GM18505 (cell line): ENCODE results near the gene PHF19.

ENCODE experiments used
- ATAC-seq: cut with Tn5 transposase; IDR thresholded peaks from one replicate; pipeline ENCODE4 v1.9.1; 2021; ENCODE audit not compliant: unreplicated experiment
- POLR2A ChIP-seq: IDR thresholded peaks from 4 replicates; pipeline ENCODE4 v1.6.1; 2011; ENCODE audit warnings: borderline replicate concordance; ENCODE audit not compliant: insufficient read depth, insufficient read length; ENCODE audit errors: extremely low read depth

Gene PHF19

GRCh38 chr9:120876842-120877240, at the start of gene PHF19:
TSS of gene PHF19 (minus strand) at chr9:120877188. CDS start at chr9:120874741, 2,447 bp downstream.
- ATAC-seq = peak; percentile 8
- TF ChIP-seq POLR2A = no peak

GRCh38 chr9:120926397-120926928, 49.5 kb upstream of the PHF19 start, which contains the start of gene TRAF1:
TSS of gene TRAF1 (minus strand) at chr9:120926796. CDS start at chr9:120926075, 721 bp downstream.
- ATAC-seq = no peak

DNA sequence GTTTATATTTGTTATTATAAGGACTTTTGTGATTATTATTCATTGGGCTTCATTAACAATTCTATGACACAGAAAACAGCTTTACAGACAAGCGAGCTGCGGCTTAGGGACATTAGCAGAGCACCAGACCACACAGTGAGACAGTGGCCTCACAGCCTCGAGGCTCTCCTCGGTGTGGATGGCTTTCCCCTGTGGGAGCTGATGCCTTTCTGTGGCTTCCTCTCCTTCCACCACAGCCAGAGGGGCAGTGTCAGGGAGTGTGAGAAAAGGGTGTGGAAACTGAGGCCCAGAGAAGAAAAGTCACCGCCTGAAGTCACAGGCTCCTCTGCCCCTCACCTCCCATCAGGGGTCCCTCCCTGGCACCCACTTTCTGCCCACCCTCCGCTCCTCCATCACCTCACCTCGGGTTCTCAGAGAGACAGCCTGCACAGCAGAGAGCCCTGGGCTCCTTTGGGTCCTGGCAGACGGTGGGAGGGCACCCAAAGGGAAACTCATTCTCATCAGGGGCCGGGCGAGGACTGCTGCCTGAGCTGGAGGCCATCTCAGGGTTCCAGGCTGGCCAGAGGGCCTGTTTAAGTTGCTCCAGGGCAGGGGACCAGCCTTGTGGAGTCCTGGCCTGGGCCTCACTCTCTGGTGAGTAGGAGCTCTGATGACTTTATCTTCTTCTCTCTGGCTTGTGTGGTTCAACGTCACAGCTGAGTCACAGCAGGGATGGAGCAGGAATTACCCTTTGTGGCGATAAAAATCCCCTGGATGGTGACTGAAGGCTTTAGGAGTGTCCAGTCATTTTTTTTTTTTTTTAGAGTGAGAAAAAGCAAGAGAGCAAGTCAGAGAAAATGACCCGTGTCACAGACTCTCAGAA, 48.8 kb upstream of the PHF19 start:
- ATAC-seq = no peak
- TF ChIP-seq POLR2A = peak; percentile 99

More at GRCh38 chr9:120926397-120926928, 49.5 kb upstream of the PHF19 start, which contains the start of gene TRAF1:
- TF ChIP-seq POLR2A = peak; percentile 4

- peak; percentile 62 for TF ChIP-seq POLR2A
- no peak for ATAC-seq
Observed at GRCh38 chr9:120924698-120925534, 47.9 kb upstream of the PHF19 start.

DNA sequence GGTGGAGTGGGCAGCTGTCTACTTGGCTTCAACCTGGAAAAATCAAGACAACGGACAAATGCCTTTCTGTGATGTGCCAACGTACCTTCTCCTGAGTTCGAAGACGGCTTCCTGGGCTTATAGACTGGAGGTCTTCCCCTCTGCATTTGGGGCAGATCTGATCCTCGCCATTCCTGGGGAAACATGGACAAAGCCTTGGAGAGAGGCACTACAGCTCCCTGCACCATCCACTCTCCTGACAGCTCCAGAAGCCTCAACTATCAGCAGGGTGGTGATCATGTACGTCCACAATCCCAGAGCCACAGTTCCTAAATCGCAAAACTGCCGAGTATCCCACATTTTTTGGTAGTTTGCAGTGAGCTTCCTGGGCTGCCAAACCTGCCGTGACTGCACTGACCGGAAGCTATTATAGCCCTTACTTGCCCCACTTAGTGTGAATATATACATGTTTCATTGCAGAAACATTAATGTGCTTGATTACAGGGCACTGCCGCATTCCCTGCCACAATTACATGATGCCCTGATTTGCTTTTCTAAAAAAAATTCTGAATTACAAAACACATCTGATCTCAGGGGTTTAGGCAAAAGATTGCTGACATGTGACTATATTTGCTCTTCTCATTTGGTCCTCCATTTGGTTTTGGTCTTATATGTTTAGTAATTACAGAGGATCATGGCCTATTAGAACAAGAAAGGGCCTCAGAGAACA, 46.8 kb upstream of the PHF19 start:
- ATAC-seq = no peak
- peak; percentile 59 for TF ChIP-seq POLR2A

- peak; percentile 49 for TF ChIP-seq POLR2A
- ATAC-seq = no peak
Observed at GRCh38 chr9:120922404-120923195, 45.6 kb upstream of the PHF19 start.

- peak; percentile 67 for TF ChIP-seq POLR2A
- ATAC-seq = no peak
Observed at GRCh38 chr9:120921661-120922181, 44.7 kb upstream of the PHF19 start.

GRCh38 chr9:120920806-120921178, 43.8 kb upstream of the PHF19 start:
- ATAC-seq = no peak
- TF ChIP-seq POLR2A = peak; percentile 28

DNA sequence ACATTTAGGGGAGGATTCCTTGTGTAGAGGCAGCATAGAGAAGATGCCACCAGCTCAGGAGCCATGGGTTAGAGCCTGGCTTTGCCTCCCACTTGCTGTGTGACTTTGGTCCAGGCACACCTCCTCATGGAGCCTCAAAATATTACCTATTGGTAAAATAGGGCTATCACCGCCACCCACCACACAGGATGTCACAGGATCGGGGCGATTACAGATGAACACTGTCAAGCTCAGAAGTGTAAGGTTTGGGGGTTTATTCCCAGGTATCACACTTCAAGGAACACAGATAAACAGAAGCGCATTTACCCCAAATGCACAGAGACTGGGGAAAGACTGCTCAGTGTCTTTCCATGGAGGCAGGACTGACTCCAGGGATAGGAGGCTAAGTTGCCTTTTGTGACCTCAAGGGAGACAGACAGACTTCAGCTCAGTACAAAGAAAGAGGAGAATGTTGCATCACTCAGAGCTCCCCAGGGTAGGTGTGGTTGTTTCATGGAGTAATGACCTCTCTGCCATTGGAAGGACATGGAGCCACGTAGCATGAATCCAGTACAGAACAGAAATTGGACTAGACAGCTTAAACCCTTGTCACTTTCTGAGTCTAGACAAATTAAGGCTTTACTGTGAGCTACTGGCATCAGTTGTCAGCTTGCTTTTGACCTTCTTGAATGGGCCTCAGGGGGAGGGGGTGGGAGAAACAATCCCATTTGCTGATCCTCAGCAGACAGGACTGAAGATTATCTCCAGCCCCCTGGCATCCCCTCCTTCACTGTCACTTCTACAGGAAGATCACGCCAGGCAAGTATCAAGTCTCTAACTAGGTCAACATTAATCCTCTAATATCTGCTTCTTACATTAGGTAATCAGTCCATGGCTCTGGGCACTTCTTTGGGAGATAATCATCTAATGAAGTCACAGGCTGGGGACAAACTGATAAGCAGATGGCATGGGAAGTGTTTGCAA, 43.1 kb upstream of the PHF19 start:
- TF ChIP-seq POLR2A = no peak
- ATAC-seq = no peak

DNA sequence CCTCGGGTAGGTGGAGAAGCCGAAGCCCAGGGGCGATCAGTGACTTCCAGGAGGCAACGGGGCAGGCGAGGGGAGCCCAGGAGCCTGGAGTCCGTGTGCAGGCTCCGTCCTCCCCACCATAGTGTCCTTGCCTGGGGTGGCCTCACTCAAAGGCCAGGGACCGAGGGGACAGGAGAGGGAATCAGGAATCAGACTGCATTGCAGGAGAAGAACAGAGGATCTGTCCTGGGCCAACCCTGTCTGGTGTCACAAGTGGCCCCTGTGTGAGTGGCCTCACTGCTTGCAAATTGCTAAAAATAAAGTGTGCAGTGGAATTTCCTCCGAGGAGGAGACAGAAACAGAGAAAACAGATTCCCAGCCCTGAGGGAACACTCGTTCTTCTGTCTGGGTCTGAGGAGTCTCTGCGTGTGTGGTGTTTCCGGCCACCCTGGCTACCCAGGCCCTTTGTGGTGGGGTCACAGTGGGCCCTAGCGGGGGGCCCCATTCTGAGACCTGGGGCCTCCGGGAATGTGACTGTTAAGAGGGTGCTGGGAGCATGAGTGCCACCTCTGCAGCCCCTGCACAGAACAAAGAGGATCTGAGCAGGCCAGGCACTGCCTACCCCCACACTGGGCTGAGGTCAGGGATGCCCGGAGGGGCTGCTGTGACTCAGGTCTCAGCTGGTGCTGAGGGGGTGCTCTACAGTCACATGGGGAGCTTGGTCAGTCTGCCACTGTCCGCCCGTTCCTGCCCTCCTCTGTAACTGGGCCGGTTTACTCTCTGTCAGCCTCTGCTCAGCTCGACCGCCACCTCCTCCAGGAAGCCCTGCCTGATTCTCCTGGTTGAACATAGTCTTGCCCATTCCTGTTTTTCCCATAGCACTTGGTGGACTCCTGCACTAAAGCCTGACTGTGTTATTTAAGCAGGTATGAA, 42.2 kb upstream of the PHF19 start:
- no peak for ATAC-seq
- peak; percentile 24 for TF ChIP-seq POLR2A

DNA sequence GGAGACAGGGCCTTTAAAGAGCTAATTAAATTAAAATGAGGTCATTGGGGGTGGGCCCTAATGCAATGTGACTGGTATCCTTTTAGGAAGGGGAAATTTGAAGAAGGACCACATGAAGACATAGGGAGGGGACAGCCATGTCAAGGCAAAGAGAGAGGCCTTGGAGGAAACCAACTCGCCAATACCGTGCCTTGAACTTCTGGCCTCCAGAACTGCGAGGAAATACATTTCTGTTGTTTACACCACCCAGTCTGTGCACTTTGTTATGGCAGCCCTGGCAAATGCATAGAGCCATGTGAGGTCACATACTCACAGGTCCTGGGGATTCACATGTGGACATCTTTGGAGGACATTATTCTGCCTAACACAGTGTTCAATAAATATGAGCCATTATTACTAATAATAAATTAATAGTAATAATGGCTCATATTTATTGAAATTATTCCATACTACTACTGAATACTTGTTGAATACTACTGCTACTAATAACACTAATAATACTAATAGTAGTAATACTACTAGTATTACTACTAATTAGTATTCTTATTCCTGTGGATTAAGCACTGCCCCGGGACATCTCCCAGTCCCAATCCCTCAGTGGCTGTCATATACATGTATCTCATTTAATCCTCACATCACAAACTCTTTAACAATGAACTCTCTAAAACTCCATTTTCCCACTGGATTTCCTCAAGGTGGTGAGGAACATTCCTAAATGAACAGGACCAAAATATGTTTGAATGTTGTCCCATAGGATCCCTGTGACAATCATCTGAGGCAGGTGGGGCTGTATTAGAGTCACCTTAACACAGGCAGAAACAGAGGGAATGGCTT, 41.2 kb upstream of the PHF19 start:
- no peak for ATAC-seq
- no peak for TF ChIP-seq POLR2A
